DMS114 treated with DMSO at 0.1 percent for 48 hours (cell line): ENCODE results near the gene TAL2.

ENCODE experiments used
- DNase-seq: peaks from one replicate; lab custom pipeline; 2025; ENCODE audit not compliant: unreplicated experiment; lab: John Stamatoyannopoulos, UW

TAL2 gene

DNA sequence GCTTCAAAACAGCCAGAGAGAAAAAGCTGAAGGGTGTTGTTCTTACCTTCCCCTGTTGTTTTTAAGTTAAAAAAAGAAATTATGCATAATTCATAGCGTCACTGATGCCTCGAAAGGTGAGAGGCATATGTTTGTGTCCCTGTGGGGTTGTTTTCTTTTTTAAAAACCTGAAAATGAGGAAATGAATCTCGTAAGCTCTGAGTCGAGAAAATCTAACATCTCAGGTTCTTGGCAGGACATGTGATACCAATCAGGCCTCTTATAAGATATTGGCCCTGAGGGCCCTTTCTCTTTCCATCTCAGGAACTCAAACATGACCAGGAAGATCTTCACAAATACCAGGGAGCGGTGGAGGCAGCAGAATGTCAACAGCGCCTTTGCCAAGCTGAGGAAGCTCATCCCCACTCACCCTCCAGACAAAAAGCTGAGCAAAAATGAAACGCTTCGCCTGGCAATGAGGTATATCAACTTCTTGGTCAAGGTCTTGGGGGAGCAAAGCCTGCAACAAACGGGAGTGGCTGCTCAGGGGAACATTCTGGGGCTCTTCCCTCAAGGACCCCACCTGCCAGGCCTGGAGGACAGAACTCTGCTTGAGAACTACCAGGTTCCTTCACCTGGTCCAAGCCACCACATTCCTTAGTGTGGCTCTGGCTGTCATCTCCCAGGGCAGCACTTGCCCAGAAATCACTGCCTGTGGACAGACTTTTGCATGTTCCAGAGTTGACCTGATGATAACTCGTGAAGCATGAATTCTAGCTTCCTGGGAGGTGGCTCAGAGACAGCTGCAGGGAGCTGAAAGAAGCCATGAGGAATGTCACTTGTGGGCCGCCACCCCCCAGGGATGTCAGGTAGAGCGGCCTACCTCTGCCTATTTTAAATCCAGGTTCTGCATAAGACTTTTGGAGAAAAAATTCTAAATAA, at the start of gene TAL2:
TSS of gene TAL2 (plus strand) at position 274 of the 921 bp plus-strand sequence. CDS start at position 314, 40 bp downstream.
- DNase-seq = no peak

DNA sequence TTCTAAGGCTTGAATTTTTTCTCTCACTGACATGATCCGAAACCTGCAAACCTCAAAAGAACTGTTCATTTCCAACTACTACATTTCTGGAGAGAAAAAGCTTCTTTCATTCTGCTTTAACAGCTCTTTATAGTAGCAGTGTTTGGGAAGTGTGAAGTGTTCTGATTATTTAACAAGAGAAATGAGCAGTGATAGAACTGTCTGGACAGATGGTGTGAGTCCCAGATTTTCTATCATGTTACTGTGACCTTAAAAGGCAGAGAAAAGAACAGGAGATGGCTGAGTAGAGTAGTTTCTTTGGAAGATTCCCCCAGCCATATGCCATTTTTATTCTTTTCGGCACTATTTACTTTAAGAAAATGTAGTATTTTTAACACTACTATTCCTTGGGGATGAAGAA, 41.3 kb upstream of the TAL2 start:
- DNase-seq = no peak

DNA sequence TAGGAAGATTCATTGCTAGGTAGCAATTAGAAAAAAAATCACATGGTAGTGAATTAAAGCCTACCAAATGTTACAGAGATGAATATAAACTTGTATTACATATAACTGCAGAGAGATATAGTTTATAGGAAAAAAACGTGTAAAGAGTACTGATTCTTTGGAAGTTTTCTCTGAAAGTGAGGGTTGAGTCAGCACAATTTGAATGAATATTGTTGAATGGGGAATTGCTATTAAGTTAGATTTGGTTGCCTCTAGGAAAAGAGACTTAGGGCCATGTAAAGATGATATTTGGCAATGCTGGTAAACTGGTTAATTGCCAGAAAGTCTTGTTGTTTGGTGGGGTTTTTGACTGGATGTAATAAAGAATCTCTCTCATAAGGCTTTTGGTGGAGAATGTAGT, 37.2 kb upstream of the TAL2 start:
- DNase-seq = no peak

DNA sequence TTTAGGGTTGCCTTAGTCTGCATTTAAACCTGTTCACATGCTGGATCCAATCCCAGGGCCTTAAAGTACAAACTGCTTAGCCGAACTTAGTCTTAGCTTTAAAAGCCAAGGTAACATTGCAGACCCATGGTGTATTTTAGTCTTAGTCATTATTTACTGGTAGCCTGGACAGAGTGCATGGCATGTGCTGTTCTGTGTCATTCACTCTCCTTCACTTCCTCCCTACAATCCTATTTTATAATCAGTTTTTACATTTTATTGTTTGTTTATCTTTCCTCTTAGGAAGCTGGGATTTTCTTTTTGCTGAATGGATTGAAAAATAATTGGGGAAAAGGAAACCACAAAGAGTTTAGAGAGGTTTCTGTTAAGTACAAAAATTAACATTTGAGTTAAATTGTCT, 29.4 kb upstream of the TAL2 start:
- DNase-seq = no peak

DNA sequence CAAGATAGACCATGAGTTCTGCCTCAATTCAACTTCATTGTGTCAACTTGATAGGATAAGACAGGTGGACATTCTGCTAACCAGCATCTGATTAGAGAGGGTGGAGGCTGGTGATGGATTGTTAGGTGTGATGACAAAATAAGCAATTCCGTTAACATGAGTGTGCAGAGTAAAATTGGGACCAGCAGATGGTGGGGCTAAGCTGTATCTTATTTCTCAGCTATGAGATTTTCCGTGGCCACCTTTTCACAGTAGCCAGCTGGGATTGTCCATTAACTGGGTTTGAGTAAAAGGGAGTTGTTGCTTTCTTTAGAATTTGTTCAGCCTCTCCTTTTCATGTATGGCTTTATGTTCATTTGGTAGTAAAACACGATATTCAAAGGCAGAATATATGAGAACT, 28.8 kb upstream of the TAL2 start:
- no peak for DNase-seq

DNA sequence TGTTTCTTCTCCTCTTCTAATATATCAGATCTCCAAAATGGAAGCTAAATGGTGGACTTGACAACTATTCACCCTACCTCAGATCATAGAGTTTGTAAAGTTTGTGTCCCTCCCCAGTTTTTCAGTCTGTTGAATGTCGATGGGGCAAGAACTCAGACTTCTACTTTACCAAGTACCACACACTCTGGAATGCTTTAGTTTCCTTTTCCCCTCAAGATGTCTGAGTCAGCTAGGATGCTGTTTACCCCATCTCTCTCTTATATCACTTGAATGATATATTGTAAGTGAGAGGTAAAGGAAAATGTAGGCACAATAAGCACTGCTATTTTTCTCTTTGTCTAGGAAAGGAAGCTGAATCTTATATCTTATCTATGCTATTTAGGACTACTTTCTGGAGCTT, 25.9 kb upstream of the TAL2 start:
- DNase-seq = no peak

DNA sequence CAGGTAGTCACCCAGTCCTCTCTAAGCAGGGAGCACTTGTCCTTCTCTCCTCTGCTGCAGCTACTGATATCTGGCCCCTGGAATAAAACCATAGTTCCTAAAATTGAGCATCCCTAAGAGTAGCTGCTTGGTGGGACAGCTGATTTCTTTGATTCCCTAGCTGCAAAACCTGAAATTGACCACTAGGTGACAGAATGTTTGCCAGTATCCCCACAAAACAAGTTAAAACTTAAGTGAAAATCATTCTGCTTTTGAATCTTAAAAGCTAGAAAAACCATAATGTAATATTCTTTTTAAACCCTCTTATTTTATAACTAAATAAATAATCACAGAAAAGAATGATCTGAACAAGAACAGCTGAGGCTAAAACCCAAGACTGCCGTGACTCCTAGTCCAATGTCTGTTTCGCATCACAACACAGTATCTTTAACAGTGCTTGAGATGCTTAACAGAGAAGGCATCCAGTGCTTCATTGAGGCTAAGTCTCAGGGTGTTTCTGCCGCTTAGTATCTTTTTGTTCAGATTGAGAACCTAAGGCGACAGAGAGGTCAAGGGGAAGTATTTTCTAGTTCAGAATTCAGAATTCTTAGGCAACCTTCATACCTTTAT, 24.4 kb upstream of the TAL2 start:
- DNase-seq = peak; percentile 5

DNA sequence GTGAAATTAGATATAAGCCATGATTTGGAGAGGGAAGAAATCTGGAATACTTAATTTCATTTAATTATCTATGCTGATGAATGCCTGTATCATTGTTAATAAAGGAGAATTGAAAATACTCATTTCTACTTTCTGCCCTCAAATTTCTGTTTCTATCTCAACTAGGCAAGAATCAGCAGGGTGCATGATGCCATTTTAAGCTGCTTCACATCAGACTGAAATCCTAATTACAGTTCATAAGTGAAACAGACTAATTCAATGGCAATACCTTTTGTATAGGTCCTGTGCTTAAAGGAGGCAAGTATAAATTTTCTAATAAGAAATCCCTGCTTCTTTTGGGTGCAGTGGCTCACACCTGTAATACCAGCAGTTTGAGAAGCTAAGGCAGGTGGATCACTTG, 22.3 kb upstream of the TAL2 start:
- no peak for DNase-seq

DNA sequence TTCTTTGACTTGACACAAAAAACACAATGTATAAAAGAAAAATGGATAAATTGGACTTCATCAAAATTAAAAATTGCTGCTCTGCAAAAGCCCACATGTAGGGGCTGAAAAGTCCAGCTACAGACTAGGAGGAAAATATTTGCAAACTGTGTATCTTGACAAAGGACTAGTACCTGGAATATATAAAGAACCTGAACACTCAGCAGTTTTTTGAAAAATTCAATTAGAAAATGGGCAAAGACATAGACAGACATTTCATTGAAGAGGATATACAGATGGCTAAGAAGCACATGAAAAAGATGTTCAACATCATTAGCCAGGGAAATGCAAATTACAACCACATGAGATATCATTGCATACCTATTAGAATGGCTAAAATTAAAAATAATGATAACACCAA, 18.5 kb upstream of the TAL2 start:
- DNase-seq = no peak

DNA sequence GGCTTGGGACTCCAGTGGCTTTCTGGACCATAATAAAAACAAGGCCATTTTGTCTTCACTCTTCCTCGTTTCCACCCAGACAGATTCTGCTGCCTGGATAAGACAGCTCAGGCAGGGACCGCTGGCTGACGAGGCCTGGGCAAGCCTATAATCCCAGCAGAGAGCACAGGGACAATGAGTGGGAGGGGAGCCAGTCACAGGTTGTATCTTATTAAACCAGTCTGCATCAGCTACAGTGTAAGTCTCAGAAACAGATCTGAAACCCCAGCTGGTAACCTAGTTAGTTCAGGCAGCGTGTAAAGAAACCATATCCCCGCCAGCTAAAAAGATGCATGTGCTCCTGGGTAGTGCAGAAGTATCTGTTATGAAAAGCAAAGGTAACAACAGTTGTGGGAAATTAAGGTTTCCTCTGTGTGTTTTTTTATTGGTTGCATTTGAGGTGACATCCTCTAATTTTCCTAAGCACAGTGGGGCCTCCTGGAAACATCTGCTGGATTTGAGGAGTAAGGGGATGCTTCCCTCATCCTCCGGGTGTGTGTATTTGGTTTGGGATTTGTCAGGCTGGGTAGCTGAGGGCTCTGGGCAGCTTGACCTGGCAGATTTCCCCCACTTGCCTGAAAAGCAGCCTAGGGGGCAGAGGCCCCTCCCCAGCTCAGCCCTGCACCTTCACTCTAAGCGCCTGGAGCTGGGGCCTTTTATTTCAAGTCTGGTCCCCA, 15.2 kb upstream of the TAL2 start:
- no peak for DNase-seq

DNA sequence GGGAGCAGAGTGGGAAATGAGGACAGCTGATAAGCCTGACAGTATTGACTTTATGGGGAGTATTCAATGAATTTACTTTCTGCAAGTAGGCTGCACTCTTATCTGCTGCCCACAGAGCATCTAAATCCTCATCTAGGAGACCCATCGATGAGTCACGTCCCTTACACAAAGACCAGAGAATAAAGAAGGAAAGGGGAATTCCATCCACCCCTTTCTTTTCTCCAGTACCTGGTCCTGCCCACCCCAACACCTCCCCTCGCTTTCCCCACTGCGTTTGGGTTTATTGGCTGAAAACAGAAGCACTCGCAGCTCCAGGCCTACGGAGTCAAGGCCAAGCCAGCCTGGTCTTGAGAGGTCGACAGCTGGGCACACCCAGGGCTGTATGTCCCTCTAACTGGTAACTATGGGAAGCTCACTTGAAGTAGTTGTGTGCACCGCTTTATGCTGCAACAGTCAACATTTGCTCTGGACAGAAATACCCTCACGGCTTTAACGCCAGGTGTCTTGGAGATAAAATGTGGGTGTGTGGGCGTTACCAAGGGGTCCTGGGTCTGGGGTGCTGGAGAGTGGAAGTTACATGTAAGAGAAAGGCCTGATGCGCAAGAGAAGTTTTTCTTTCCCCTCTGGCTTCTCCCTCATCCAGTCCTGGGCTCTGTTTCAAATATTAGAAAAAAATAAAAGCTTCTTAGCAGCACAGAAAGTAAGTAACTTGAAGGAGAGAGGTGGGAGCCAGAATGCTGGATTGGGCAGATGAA, 14.5 kb upstream of the TAL2 start:
- no peak for DNase-seq

DNA sequence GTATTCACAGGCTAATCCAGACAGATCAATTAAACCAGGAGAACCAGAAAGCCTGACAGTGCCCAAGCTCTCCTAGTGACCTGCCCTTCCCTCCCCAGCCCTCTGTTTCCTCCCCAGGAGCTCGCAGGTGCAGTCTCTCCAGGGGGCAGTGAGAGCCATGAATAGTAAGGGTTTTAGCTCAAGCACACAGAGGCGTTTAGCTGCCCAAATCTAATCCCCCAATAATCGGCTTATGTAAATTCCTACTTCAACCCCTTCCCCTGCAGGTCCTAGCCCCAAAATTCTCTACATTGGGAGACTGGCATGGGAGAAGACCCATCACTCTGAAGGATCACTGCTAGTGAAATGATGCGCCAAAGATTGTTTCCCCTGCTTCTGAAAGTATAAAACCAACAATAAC, 10.5 kb upstream of the TAL2 start:
- no peak for DNase-seq

DNA sequence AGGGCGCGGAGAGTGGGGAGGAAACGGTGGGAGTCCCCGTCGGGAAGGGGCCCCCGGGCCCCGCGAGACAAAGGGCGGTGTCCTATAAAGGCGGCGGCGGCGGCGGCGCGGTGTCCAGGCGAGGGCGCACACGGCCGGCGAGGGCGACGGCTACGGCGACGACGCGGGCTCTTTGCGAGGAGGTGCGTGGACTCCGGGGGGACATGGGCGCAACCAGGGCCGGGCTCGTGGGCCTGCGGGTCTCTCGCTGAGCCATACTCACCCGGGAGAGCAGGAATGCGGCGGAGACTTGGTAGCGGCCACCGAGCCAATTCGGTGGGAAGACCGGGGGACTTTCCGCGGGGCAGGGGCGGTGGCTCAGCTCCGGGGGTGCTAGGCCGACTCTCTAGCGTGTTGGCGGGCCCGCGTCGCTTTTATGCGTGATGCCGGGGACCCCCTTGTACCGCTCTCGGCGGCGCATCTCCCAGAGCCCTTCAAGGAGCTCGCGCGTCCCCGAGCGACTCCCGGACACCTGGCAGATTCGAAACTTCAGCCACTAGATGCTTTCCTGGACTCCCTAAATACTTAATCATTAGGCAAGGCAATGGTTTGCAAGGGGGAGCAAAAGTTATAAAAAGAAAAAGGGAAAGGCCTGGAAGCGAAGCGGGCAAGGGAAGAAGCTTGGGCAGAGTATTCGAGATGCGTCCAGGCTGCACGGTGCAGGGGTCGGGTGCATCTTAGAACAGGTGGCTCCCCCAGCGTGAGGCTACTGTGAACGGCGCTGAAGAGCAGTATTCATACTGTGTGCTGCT, 5.9 kb upstream of the TAL2 start:
- DNase-seq = no peak

DNA sequence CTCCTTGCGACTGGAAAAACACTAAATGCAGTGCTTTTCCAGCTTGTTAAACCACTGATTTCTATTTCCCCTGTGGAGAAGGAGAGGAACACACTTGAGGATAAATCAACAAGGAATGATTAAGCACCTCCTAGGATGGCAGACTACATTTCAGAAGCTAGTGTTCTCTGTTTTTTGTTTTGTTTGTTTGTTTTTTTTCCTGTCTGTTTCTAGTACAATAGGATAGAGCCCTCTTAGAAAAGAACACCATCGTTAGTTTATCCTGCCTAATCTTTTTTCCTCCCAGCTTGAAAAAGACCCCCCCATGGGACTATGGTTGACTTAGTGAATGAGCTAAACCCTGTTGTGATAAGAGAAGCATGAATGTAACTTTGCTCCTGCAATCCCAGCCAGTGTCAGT, 3.9 kb upstream of the TAL2 start:
- no peak for DNase-seq

DNA sequence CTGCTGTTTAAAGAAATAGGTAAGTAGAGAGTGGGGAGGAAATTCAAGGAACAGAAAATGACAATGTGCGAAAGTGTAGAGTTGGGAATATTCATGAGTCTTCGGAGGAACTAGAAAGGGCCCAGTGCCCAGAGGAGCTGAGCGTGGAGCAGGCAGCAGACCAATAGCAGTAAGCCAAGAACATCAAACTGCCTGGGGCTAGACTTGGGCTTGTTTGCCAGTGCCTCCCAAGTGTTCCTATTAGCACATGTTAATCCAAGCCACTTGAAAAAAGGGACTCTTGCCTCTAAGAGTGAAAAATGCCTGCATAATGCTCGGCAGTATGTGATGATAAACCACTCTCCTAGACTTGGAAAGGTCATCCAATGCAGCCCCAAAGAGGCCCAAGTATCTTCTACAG, 1.2 kb upstream of the TAL2 start:
- DNase-seq = no peak

DNA sequence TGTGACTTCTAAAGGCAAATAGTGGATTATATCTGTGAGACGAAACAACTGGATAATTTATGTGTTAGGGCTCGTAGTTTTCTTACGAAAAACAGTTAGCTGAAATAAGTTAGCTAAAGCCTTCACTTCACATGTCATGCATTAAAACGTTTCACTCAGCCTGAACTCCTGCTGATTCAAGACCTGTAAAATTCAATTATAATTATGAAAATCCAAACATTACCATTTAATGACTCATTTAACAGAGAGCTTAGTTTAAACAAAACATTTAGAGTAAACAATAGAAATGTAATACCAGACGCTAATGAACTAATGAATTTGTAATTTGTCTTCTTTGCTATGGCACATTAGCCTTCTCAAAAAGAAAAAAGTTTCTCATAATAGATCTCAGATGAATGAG, 1.7 kb downstream of the TAL2 start:
- no peak for DNase-seq

DNA sequence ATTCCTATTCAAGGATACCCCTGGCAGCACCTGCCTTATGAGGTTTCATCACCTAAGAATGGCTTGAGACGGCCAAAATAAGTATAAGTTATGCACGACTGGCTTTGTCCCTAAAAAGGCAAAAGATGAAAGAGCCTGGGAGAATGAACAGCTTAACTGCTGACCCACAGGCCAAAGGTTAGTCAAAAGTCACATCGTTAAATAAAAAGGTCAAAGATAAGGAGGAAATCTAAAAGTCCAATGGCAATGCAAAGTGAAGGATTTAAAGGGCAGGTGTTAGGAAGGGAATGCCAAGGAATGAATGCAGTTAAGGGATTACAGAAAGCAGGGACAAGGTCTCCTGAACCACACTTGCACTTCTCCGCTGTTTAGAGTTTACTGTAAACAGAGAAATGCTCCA, 5.6 kb downstream of the TAL2 start:
- no peak for DNase-seq

DNA sequence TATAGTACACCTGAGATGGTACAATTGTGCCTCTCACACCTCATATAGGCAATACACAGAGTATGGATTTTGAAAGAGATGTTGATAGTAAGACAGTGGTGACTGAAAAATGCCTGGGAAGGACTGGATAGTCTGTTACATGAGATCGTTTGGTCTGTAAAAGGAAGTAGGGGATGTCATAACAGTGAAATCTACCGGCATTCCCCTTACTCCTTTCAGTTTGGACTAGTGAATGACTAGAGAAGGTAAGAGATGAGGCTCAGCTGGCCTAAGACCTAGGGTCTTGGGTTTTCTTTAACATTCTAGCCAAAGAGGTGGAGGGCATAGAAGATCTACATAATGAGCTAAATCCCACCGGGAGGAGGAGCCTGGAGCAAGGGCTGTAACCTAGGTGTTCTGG, 8.1 kb downstream of the TAL2 start:
- DNase-seq = no peak

DNA sequence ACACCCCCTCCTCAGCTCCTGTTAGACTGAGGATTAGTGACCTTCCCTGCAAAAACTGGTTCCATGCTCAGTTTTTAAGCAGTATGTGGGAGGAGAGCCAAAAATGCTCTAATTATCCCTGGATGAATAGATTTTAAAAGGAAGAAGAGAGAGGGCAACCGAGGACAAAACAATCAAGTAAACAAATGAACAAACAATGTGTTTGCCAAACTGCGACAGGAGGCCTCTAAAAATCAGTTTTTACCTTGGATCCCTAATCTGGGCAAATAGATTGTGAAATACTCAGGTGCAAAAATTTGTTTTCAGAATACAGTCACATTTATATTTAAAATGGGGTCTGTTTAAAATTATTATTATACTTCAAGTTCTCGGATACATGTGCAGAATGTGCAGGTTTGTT, 8.5 kb downstream of the TAL2 start:
- no peak for DNase-seq

DNA sequence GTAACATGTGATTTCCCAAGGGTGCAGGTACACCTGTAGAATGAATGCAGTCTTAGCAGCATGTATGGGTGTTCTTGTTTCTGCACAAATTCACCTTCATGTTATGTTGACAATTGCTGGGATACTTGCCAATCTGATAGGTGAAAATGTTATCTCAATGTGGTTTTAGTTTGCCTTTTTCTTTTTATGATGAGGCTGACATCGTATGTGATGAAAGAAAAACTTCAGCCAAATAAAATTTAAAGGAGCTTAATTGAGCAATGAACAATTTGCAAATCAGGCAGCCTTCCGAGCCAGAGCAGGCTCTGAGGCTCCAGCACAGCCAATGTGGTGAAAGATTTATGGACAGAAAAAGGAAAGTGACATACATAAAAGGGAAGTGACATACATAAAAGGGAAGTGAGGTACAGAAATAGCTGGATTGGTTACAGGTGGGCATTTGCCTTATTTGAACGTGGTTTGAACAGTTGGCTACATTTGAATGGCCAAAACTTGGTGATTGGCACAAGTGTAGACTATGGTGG, 10.5 kb downstream of the TAL2 start:
- DNase-seq = no peak
